Measurements from ENCODE around the gene AARS1.
A peak's percentile ranks its signal among the peaks of the same experiment; 100 is the strongest.
"Not testable (repeated sequence)": the region's sequence is repeated elsewhere in the genome, so short reads cannot be mapped to it uniquely, and the experiment has no call there.

AARS1 gene

DNA sequence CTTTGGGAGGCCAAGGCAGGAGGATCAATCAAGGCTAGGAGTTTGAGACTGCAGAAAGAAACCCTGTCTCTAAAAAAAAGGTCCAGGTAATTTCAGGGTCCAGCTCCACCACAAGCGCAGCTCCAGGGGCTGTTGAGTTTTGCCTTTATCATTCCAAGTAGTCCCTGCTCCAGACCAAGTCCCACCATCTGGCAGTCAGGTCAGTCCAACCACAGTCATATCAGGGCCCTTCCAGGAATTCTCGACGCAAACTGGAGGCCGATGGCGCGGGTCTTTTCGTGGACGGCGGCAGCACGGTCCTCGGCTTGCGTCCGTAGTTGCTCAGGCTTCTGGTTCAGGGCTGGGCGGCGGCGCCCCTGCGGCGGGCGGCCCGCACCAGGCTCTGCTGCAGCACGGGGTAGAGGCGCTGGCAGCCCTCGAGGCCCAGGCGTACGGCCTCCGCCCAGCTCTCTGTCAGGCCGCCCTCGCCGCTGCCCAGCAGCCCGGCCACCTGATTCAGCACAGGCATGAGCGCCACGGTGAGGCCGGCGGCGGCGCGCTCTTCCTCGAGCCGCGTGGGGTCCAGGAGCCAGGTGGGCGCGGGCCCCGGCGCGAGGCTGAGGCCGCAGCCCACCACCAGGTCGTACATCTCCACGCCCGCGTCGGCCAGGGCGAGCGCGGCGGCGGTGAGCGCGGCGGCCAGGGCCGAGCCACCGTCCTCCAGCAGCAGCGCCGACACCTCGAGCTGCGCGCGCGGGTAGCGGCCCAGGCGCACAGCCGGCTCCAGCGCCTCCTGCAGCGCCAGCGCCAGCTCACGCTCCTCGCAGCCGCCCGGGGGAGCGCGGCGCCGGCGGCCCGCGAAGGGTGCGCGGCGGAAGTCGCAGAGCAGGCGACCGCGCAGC lies 38.3 kb downstream of the AARS1 start:
- Histone ChIP-seq H3K9me3 (no peaks in the 10 kb centered on the region), H3K4me3 (ENCODE audit: low read depth in 1 of 2, low read length in 1 of 2) (peak overlapping the region; percentile 59 to 77), H3K36me3 (no peaks in the 10 kb centered on the region), H3K27me3 (no peaks in the 10 kb centered on the region), H3K4me1 (ENCODE audit: control insufficient read depth in 1 of 2, insufficient read depth in 1 of 2, low read depth in 1 of 2, low read length in 1 of 2) (peaks cover 11 to 13% of the 10 kb centered on the region in 2 experiments), H3K27ac (peak overlapping the region; percentile 78)
- TF ChIP-seq, protein P1, sequence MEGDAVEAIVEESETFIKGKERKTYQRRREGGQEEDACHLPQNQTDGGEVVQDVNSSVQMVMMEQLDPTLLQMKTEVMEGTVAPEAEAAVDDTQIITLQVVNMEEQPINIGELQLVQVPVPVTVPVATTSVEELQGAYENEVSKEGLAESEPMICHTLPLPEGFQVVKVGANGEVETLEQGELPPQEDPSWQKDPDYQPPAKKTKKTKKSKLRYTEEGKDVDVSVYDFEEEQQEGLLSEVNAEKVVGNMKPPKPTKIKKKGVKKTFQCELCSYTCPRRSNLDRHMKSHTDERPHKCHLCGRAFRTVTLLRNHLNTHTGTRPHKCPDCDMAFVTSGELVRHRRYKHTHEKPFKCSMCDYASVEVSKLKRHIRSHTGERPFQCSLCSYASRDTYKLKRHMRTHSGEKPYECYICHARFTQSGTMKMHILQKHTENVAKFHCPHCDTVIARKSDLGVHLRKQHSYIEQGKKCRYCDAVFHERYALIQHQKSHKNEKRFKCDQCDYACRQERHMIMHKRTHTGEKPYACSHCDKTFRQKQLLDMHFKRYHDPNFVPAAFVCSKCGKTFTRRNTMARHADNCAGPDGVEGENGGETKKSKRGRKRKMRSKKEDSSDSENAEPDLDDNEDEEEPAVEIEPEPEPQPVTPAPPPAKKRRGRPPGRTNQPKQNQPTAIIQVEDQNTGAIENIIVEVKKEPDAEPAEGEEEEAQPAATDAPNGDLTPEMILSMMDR (IDR thresholded peaks at IDR 0.05) = no peak

DNA sequence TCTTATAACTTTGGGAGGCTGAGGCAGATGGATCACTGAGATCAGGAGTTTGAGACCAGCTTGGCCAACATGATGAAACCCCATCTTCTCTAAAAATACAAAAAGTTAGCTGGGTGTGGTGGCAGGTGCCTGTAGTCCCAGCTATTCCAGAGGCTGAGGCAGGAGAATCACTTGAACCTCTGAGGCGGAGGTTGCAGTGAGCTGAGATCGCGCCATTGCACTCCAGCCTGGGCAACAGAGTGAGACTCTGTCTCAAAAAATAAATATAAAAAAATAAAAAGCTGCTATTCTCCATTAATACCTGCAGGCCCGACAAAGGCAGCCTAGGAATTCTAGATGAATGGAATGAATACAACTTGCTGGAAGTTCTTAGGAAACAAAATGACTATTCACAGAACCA lies 39.6 kb downstream of the AARS1 start:
- not testable (repeated sequence) for H3K27me3 ChIP-seq; H3K9me3 ChIP-seq; H3K36me3 ChIP-seq; H3K4me3 ChIP-seq (ENCODE audit: low read depth in 1 of 2, low read length in 1 of 2); H3K27ac ChIP-seq
- H3K4me1 ChIP-seq (ENCODE audit: control insufficient read depth in 1 of 2, insufficient read depth in 1 of 2, low read depth in 1 of 2, low read length in 1 of 2) = peaks cover 11 to 13% of the 10 kb centered on the region in 2 experiments

GRCh38 chr16:70238773-70239172 lies 50.5 kb downstream of the AARS1 start:
- H3K36me3 ChIP-seq; H3K27me3 ChIP-seq; H3K9me3 ChIP-seq; H3K4me3 ChIP-seq (ENCODE audit: low read depth in 1 of 2, low read length in 1 of 2); H3K4me1 ChIP-seq (ENCODE audit: control insufficient read depth in 1 of 2, insufficient read depth in 1 of 2, low read depth in 1 of 2, low read length in 1 of 2); H3K27ac ChIP-seq: not testable (repeated sequence)

DNA sequence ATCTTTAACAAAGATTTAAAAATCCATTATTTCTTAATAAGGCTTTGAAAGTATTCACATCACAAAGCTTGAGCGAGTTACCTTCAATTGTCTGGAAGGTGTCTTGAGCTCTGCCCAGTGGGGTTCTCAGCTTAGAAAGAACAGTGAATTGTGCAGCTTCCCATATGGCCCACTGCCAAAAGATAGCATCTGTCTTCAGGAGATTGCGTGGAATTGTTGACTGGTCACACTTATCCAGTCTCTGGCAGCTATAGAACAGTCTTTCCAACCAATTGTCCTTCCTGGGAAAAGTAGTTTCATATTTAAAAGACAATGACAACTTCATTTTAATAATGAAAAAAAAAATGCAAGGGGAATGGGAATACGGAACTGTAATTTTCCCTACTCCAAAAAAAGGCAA lies 57.5 kb downstream of the AARS1 start:
- peaks cover 39% of the 10 kb centered on the region for H3K36me3 ChIP-seq
- not testable (repeated sequence) for H3K9me3 ChIP-seq; H3K4me3 ChIP-seq (ENCODE audit: low read depth in 1 of 2, low read length in 1 of 2); H3K27me3 ChIP-seq; H3K27ac ChIP-seq; H3K4me1 ChIP-seq (ENCODE audit: control insufficient read depth in 1 of 2, insufficient read depth in 1 of 2, low read depth in 1 of 2, low read length in 1 of 2)

GRCh38 chr16:70226024-70226423 lies 63.3 kb downstream of the AARS1 start:
- not testable (repeated sequence) for H3K4me1 ChIP-seq (ENCODE audit: control insufficient read depth in 1 of 2, insufficient read depth in 1 of 2, low read depth in 1 of 2, low read length in 1 of 2); H3K4me3 ChIP-seq (ENCODE audit: low read depth in 1 of 2, low read length in 1 of 2); H3K27me3 ChIP-seq; H3K27ac ChIP-seq; H3K9me3 ChIP-seq
- peaks cover 29% of the 10 kb centered on the region for H3K36me3 ChIP-seq

DNA sequence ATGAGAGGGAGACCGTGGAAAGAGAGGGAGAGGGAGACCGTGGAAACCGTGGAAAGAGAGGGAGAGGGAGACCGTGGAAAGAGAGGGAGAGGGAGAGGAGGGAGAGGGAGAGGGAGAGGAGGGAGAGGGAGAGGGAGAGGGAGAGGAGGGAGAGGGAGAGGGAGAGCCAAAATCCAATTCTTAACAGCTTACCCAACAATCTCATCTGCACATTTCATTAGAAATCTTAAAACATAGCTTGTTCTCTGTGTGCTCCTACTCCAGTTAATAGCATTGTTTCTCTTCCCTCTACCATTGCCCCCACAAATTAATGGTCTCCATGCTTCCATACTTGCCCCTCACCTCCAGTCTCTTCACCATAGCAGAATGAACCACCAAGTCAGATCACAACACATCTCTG lies 63.9 kb downstream of the AARS1 start:
- H3K4me1 ChIP-seq (ENCODE audit: control insufficient read depth in 1 of 2, insufficient read depth in 1 of 2, low read depth in 1 of 2, low read length in 1 of 2); H3K27ac ChIP-seq; H3K9me3 ChIP-seq; H3K4me3 ChIP-seq (ENCODE audit: low read depth in 1 of 2, low read length in 1 of 2); H3K27me3 ChIP-seq: not testable (repeated sequence)
- H3K36me3 ChIP-seq = peaks cover 29% of the 10 kb centered on the region

DNA sequence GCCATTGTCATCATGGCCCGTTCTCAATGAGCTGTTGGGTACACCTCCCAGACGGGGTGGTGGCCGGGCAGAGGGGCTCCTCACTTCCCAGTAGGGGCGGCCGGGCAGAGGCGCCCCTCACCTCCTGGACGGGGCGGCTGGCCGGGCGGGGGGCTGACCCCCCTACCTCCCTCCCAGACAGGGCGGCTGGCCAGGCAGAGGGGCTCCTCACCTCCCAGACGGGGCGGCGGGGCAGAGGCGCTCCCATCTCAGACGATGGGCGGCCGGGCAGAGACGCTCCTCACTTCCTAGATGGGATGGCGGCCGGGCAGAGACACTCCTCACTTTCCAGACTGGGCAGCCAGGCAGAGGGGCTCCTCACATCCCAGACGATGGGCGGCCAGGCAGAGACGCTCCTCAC lies 64.7 kb downstream of the AARS1 start:
- H3K27ac ChIP-seq; H3K4me3 ChIP-seq (ENCODE audit: low read depth in 1 of 2, low read length in 1 of 2); H3K9me3 ChIP-seq; H3K4me1 ChIP-seq (ENCODE audit: control insufficient read depth in 1 of 2, insufficient read depth in 1 of 2, low read depth in 1 of 2, low read length in 1 of 2); H3K27me3 ChIP-seq: not testable (repeated sequence)
- peaks cover 24% of the 10 kb centered on the region for H3K36me3 ChIP-seq

- H3K27ac ChIP-seq; H3K4me1 ChIP-seq (ENCODE audit: control insufficient read depth in 1 of 2, insufficient read depth in 1 of 2, low read depth in 1 of 2, low read length in 1 of 2); H3K4me3 ChIP-seq (ENCODE audit: low read depth in 1 of 2, low read length in 1 of 2); H3K9me3 ChIP-seq; H3K27me3 ChIP-seq: not testable (repeated sequence)
- peaks cover 24% of the 10 kb centered on the region for H3K36me3 ChIP-seq
Observed at GRCh38 chr16:70223971-70224513, 65.3 kb downstream of the AARS1 start.

DNA sequence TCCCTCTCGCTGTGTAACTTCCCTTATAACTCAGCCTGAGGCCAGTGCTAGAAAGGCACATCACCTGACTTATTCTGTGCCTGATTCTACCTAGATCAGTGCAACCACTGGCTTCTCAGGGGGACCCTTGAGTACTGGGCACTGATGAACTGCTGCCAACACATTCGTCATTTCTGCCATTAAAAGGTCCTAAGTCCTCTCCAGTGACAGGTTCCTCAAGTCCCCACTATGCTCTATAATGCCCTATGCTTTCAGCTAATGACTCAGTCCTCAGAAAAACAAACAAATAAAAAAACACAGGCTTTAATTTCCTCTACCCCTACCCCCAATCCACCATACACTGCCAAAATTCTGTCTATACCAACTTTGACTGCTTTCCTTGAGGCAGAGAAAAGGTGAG lies 66.1 kb downstream of the AARS1 start:
- H3K36me3 ChIP-seq = peaks cover 18% of the 10 kb centered on the region
- not testable (repeated sequence) for H3K4me1 ChIP-seq (ENCODE audit: control insufficient read depth in 1 of 2, insufficient read depth in 1 of 2, low read depth in 1 of 2, low read length in 1 of 2); H3K9me3 ChIP-seq; H3K27ac ChIP-seq; H3K4me3 ChIP-seq (ENCODE audit: low read depth in 1 of 2, low read length in 1 of 2); H3K27me3 ChIP-seq

GRCh38 chr16:70222574-70222973 lies 66.7 kb downstream of the AARS1 start:
- not testable (repeated sequence) for H3K4me3 ChIP-seq (ENCODE audit: low read depth in 1 of 2, low read length in 1 of 2); H3K27ac ChIP-seq; H3K27me3 ChIP-seq; H3K4me1 ChIP-seq (ENCODE audit: control insufficient read depth in 1 of 2, insufficient read depth in 1 of 2, low read depth in 1 of 2, low read length in 1 of 2); H3K9me3 ChIP-seq
- peaks cover 14% of the 10 kb centered on the region for H3K36me3 ChIP-seq

DNA sequence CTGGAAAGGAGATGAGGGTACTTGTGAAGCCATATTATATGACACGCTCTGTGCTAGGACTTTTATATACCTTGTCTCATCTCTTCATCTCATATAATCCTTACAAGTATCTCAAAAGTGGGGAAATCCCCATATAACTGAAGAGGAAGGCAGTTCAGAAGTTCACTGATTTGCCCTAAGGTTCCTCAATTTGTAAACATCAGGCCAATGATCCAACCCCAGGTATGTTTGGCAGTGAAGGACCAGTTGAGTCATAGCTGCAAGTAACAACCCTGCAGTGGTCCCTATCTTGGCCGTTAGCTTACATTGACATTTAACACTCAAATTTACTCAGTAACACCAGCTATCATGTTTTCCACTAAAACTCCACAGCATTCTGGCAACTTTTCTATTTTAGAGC lies 70.7 kb downstream of the AARS1 start:
- not testable (repeated sequence) for H3K27me3 ChIP-seq; H3K36me3 ChIP-seq; H3K4me1 ChIP-seq (ENCODE audit: control insufficient read depth in 1 of 2, insufficient read depth in 1 of 2, low read depth in 1 of 2, low read length in 1 of 2); H3K27ac ChIP-seq; H3K9me3 ChIP-seq; H3K4me3 ChIP-seq (ENCODE audit: low read depth in 1 of 2, low read length in 1 of 2)

GRCh38 chr16:70206382-70206781 lies 82.9 kb downstream of the AARS1 start:
- H3K4me3 ChIP-seq (ENCODE audit: low read depth in 1 of 2, low read length in 1 of 2); H3K36me3 ChIP-seq; H3K4me1 ChIP-seq (ENCODE audit: control insufficient read depth in 1 of 2, insufficient read depth in 1 of 2, low read depth in 1 of 2, low read length in 1 of 2); H3K27me3 ChIP-seq; H3K9me3 ChIP-seq; H3K27ac ChIP-seq: not testable (repeated sequence)
